H1 (cell line): Measurements from ENCODE around the gene TSEN54. TPM values are rescaled to one million over a fixed set of nuclear protein-coding genes. Genes with fewer than 3 reads are reported as not detected.

Experiments used
- SIX5 ChIP-seq: IDR thresholded peaks from 2 replicates; pipeline ENCODE4 v1.6.1; 2011; ENCODE audit warnings: mild to moderate bottlenecking, low read depth, low read length
- polyA plus RNA-seq, 7 experiments: library from polyadenylated mRNA; depleted of rRNA in 3 of 7; stranded (reverse) in 5 of 7; unstranded in 2 of 7; fragments of >200 nt in 5 of 7; fragments of 200-250 nt in 2 of 7; gene quantifications; 1 replicate in 5 of 7; 2 replicates in 1 of 7; 4 replicates in 1 of 7; pipeline versions ENCODE4 v1.2.1 to v1.2.3, GENCODE V29; 2011 to 2013; ENCODE audit warnings: missing spikeins in 2 of 7, mixed read lengths in 2 of 7
- total RNA-seq: library from RNA; stranded (reverse); fragmentation: NEBNext Ultra II Directional; extraction: Animal tissue kit (Norgen Biotek cat#: 25700); gene quantifications from 2 replicates; pipeline ENCODE4 v1.2.1, GENCODE V29; 2021

The TSEN54 gene
- total and polyA plus RNA-seq, 2 of the 8 experiments (the other 6 are each of a cell fraction or from before 2014, with no cell fraction given), result 43.6 to 60.3 TPM

GRCh38 chr17:75481194-75482068 lies 34.9 kb upstream of the TSEN54 start (continued):
- TF ChIP-seq SIX5, result no peak
